DND-41 (cell line): Measurements from ENCODE around the gene UCN2.

ENCODE experiments used
- ATAC-seq: fragments of 200-7000 bp; cut with Tn5 transposase; 3 replicates; pipeline ENCODE4 v1.9.1; 2021; ENCODE audit warnings: low read depth; ENCODE audit not compliant: insufficient read depth
- DNase-seq: peaks from one replicate; pipeline ENCODE4 v3.0.0-alpha.2; 2020
- H2AFZ ChIP-seq: 2 replicates; pipeline ENCODE4 v1.6.0; 2012; ENCODE audit warnings: low read depth, low read length
- H3K27ac ChIP-seq: 2 replicates; pipeline ENCODE4 v1.5.1; 2012; ENCODE audit warnings: low read length, inconsistent platforms
- H3K27me3 ChIP-seq: fragments of 200-600 bp; sonication (generic); 2 replicates; pipeline ENCODE4 v1.6.0; 2012; ENCODE audit warnings: low read length, mild to moderate bottlenecking, inconsistent platforms; ENCODE audit not compliant: insufficient read depth, poor library complexity
- H3K36me3 ChIP-seq: 2 replicates; pipeline ENCODE4 v1.5.1; 2012; ENCODE audit warnings: low read length, inconsistent platforms; ENCODE audit not compliant: insufficient read depth
- H3K4me1 ChIP-seq: 2 replicates; pipeline ENCODE4 v1.5.1; 2012; ENCODE audit warnings: mild to moderate bottlenecking, low read length; ENCODE audit not compliant: insufficient read depth
- H3K4me2 ChIP-seq: 2 replicates; pipeline ENCODE4 v1.6.0; 2012; ENCODE audit warnings: mild to moderate bottlenecking, moderate library complexity, low read length, inconsistent platforms; ENCODE audit not compliant: insufficient read depth
- H3K4me3 ChIP-seq, 2 experiments: fragments of 200-600 bp in 1 of 2; shearing (Covaris generic) in 1 of 2; 2 replicates each; pipeline ENCODE4 v1.5.1; 2012 to 2016; ENCODE audit warnings: inconsistent platforms in 2 of 2, low read length in 2 of 2, mild to moderate bottlenecking in 2 of 2, low read depth in 1 of 2, moderate library complexity in 1 of 2
- H3K79me2 ChIP-seq: 2 replicates; pipeline ENCODE4 v1.6.0; 2012; ENCODE audit warnings: low read length, inconsistent platforms; ENCODE audit not compliant: insufficient read depth
- H3K9ac ChIP-seq: 2 replicates; pipeline ENCODE4 v1.6.0; 2012; ENCODE audit warnings: low read depth, mild to moderate bottlenecking, inconsistent platforms, low read length, moderate library complexity
- H3K9me3 ChIP-seq: 2 replicates; pipeline ENCODE4 v1.5.1; 2012; ENCODE audit warnings: low read length, moderate library complexity, mild to moderate bottlenecking, inconsistent platforms; ENCODE audit not compliant: insufficient read depth, severe bottlenecking
- H4K20me1 ChIP-seq: 2 replicates; pipeline ENCODE4 v1.6.0; 2012; ENCODE audit warnings: low read length; ENCODE audit not compliant: insufficient read depth
- CTCF ChIP-seq: IDR thresholded peaks from 2 replicates; pipeline ENCODE4 v1.5.1; 2012; ENCODE audit warnings: borderline replicate concordance, low read length, moderate library complexity, mild to moderate bottlenecking; ENCODE audit not compliant: poor library complexity, severe bottlenecking; ENCODE audit errors: extremely low read depth
- EZH2 ChIP-seq: IDR thresholded peaks from 3 replicates; pipeline ENCODE4 v1.6.1; 2012; ENCODE audit warnings: borderline replicate concordance, low read depth, mild to moderate bottlenecking, moderate library complexity, low read length, inconsistent platforms; ENCODE audit not compliant: severe bottlenecking

UCN2 gene

GRCh38 chr3:48555231-48555948 is 8.2 kb downstream of the UCN2 start:
- Histone ChIP-seq H3K79me2 (no peaks in the 10 kb centered on the region), H3K27ac (no peak overlapping the region), H3K4me2 (peak overlapping the region; percentile 97), H2AFZ (no peak overlapping the region), H4K20me1 (no peaks in the 10 kb centered on the region; the same call in 1 of the 2 replicates), H3K27me3 (no peaks in the 10 kb centered on the region), H3K9me3 (no peaks in the 10 kb centered on the region), H3K36me3 (no peaks in the 10 kb centered on the region; the same call in 1 of the 2 replicates), H3K4me3 (peak overlapping the region in 1 of 2 experiments; percentile 68; a peak in 2 of 4 replicates), H3K4me1 (peaks cover 39% of the 10 kb centered on the region), H3K9ac (peak overlapping the region; percentile 55; the same call in 1 of the 2 replicates)
- no peak for ATAC-seq
- DNase-seq, result no peak
- TF ChIP-seq EZH2 (no peak), CTCF (no peak)

GRCh38 chr3:48553886-48554845 is 9.4 kb downstream of the UCN2 start:
- Histone ChIP-seq H3K79me2 (no peaks in the 10 kb centered on the region), H3K9me3 (no peaks in the 10 kb centered on the region), H4K20me1 (no peaks in the 10 kb centered on the region; the same call in 1 of the 2 replicates), H3K27me3 (no peaks in the 10 kb centered on the region), H3K9ac (no peak overlapping the region), H2AFZ (no peak overlapping the region), H3K36me3 (no peaks in the 10 kb centered on the region; the same call in 1 of the 2 replicates), H3K4me3 (no peak overlapping the region), H3K4me1 (peaks cover 39% of the 10 kb centered on the region), H3K27ac (no peak overlapping the region), H3K4me2 (peak overlapping the region; percentile 7; the same call in 1 of the 2 replicates)
- TF ChIP-seq CTCF (no peak), EZH2 (no peak)
- no peak for DNase-seq
- no peak for ATAC-seq

- Histone ChIP-seq H4K20me1 (no peaks in the 10 kb centered on the region; the same call in 1 of the 2 replicates), H3K4me1 (peaks cover 39% of the 10 kb centered on the region), H3K4me3 (no peak overlapping the region), H3K9me3 (no peaks in the 10 kb centered on the region), H3K79me2 (no peaks in the 10 kb centered on the region), H3K9ac (no peak overlapping the region), H3K4me2 (no peak overlapping the region), H3K27me3 (no peaks in the 10 kb centered on the region), H3K36me3 (no peaks in the 10 kb centered on the region; the same call in 1 of the 2 replicates), H2AFZ (no peak overlapping the region), H3K27ac (no peak overlapping the region)
- no peak for ATAC-seq
- no peak for DNase-seq
- TF ChIP-seq EZH2, result no peak
- no peak for TF ChIP-seq CTCF
Measured at GRCh38 chr3:48553361-48553760, 10.2 kb downstream of the UCN2 start.
